Stimulated activated CD8-positive, alpha-beta memory T cell treated with anti-CD3 and anti-CD28 coated beads, Interleukin-2, amount 100 ng/mL, for 48 hours (primary cell): ENCODE results near the gene OR51I2.

Experiments used
- DNase-seq, 2 donors: peaks; one replicate each; pipeline ENCODE4 v3.0.0-alpha.2; 2020; ENCODE audit warnings: low read depth in 2 of 2

The OR51I2 gene

GRCh38 chr11:5505363-5506048, 56.4 kb downstream of the OR51I2 start:
- no peak for DNase-seq
